Posterior vena cava (tissue), 2 donors: ENCODE measurements around the gene MYH14. TPM values are rescaled to one million over a fixed set of nuclear protein-coding genes. Genes with fewer than 3 reads are reported as not detected.

ENCODE experiments used
- DNase-seq: peaks from one replicate; pipeline ENCODE4 v3.0.0-alpha.2; 2020; ENCODE audit warnings: low spot score
- intact Hi-C, 2 donors: fragments of 100-400 bp; cut with DNase I; formaldehyde crosslinking; loops; one replicate each; pipeline versions ENCODE4 v1.14.1 to v1.14.2; 2022 to 2023
- total RNA-seq, 2 donors: library from RNA; stranded (reverse); fragmentation: NEBNext Ultra II Directional; extraction: Animal tissue kit (Norgen Biotek cat#: 25700); gene quantifications; one replicate each; pipeline ENCODE4 v1.2.1, GENCODE V29; 2021
- donor health status: DM: yes; HTN: yes; CAD: no.
- donor health status: DM: yes; HTN: yes; CAD: no.

The MYH14 gene
- total RNA-seq, 2 donors from 2014 or later, result 0.60 to 0.62 TPM

DNA sequence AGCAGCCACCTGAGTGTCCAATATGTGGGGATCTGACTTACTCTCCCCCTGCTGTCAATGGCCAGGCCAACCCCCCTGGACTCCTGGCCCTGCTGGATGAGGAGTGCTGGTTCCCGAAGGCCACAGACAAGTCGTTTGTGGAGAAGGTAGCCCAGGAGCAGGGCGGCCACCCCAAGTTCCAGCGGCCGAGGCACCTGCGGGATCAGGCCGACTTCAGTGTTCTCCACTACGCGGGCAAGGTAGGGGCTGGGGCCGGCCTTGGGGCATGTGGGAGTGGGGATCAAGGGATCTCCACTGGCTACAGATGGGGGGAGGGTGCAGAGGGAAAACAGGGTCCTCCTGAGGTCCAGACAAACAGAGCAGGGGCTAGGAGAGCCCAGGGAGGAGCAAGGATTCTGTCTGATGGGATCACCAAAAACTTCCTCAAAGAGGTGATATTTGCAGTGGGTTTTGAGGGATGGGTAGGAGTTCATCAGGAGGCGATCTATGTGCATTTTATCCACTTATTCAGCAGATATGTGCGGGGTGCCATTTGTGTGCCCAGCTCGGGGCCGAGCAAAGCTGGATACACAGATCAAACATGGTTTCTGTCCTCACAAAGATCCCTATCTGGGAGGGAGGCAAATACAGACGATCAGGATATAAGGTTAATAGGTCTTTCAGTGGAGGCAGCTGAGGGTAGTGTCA, 47.2 kb downstream of the MYH14 start:
- intact Hi-C loops, result no loop called here
- no peak for DNase-seq

DNA sequence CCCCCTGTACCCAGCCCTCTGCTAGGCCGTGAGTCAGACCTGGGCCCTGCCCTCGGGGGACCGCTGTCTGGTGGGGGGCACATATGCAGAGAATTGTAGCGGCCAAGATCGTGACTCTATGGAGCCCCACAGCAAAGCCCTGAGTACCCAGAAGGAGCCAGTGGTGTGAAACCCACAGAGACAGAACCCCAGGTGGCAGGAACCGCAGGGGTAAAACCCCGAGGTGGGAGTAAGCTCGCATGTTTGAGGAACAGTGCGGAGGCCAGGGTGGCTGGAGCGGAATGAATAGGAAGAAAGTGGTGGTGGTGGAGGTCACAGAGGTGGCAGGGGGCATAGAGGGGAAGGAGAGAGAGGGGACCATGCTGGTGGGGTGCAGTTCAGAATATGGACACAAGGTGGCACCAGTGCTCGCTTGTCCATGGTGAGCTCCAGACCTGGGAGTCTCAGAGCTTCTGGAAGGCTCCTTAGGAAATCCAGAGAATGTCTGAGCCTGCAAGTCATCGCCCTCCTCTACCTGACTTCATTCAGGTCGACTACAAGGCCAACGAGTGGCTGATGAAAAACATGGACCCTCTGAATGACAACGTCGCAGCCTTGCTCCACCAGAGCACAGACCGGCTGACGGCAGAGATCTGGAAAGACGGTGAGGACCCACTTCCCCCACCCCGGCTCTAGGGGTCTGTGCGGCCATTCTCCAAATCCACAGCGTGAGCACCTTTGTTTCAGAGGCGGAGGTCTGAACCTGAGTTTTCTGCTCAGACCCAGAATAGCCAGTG, 48.9 kb downstream of the MYH14 start:
- intact Hi-C loops, result no loop called here
- DNase-seq, result no peak

GRCh38 chr19:50252887-50253268, 49.5 kb downstream of the MYH14 start:
- DNase-seq, result no peak
- intact Hi-C loops, result no loop called here

GRCh38 chr19:50255115-50255514, 51.7 kb downstream of the MYH14 start:
- no peak for DNase-seq

DNA sequence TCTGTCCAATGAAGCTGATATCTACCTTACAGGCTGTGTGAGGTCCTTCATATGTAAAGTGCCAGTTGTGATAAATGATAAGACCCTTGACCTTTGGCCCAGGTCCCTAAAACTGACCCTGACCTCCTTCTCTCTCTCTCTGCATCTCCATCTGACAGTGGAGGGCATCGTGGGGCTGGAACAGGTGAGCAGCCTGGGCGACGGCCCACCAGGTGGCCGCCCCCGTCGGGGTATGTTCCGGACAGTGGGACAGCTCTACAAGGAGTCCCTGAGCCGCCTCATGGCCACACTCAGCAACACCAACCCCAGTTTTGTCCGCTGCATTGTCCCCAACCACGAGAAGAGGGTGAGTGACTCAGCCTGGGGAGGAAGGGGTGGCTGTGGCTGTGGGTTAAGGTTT, 53.7 kb downstream of the MYH14 start:
- intact Hi-C loops, result loop anchor here in 1 of 2 donors (5.0 kb wide), 1 partner anchor 400 kb away; no protein-coding TSS in a partner anchor
- DNase-seq, result no peak

More at GRCh38 chr19:50255115-50255514, 51.7 kb downstream of the MYH14 start:
- intact Hi-C loops, result loop anchor here in 1 of 2 donors (5.0 kb wide), 1 partner anchor 402 kb away; no protein-coding TSS in a partner anchor

GRCh38 chr19:50258918-50259372, 55.5 kb downstream of the MYH14 start:
- intact Hi-C loops, result loop anchor here in 1 of 2 donors (5.0 kb wide), 1 partner anchor 398 kb away; no protein-coding TSS in a partner anchor

DNA sequence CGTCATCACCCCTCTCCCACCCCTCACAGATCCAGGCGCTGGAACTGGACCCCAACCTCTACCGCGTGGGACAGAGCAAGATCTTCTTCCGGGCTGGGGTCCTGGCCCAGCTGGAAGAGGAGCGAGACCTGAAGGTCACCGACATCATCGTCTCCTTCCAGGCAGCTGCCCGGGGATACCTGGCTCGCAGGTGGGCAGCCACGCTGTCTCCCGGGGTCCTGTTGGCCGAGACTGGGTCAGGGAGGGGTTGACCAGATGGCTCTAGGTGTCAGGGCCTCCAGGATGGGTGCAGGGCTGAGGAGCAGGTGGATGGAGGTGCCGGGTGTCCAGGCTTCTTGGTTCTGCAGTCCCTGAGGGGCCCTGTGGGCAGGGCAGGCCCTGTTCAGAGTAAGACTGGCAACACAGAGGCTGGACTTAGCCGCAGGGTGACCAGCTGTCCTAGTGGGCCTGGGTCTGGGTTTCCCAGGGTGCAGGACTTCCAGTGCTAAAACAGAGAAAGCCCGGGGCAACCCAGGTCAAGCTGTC, 58.1 kb downstream of the MYH14 start:
- intact Hi-C loops, result loop anchor here in 1 of 2 donors (5.0 kb wide), 1 partner anchor 1166 kb away; no protein-coding TSS in a partner anchor
- no peak for DNase-seq

More at GRCh38 chr19:50258918-50259372, 55.5 kb downstream of the MYH14 start:
- DNase-seq, result no peak

DNA sequence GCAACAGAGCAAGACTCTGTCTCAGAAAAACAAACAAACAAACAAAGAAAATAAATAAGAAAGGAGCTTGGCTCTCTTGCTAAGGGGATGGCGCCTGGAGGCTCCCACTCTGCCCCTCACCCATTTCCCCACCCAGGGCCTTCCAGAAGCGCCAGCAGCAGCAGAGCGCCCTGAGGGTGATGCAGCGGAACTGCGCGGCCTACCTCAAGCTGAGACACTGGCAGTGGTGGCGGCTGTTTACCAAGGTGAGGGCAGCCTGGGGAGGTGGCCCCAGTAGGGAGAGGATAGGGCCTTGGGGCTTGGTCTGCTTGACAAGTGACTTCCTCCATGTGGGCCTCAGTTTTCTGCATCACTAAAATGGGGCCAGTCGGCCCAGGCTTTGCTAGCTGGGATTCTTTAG, 59.8 kb downstream of the MYH14 start:
- DNase-seq, result no peak
- intact Hi-C loops, result loop anchor here in 1 of 2 donors (5.0 kb wide), 1 partner anchor 1164 kb away; no protein-coding TSS in a partner anchor

DNA sequence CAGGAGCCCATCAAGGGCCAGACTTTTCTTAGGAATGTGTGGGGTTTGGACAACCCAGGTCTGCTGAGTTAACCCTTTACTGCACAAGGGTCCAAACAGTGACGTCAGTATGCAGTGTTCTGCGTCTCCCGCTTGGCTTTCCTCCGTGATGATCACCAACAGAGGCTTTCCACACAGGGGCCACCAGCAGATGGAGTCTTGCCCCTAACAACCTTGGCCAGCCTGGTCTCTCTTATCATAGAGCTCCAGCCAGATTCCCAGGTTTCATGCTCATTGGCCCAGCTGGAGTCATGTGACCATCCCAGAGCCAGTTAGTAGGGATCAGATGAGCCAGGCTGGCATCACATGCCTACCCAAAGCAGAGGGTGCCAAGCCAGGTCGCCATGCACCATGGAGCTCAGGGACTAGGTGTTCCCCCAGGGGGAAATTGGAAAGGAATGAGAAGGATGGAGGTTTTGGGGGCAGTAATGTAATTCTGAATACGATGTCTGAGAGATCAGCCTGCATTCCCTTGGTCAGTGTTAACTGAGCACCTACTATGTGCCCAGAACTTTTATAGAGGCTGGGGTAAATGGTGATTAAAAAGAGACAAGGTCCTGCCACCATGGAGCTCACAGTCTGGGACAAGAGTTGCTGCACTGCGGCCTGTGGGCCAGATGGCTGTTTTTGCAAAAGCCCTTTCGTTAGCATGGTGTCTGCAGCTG, 61.2 kb downstream of the MYH14 start:
- DNase-seq, result no peak
- intact Hi-C loops, result loop anchor here in 1 of 2 donors (5.0 kb wide), 1 partner anchor 1163 kb away; no protein-coding TSS in a partner anchor

DNA sequence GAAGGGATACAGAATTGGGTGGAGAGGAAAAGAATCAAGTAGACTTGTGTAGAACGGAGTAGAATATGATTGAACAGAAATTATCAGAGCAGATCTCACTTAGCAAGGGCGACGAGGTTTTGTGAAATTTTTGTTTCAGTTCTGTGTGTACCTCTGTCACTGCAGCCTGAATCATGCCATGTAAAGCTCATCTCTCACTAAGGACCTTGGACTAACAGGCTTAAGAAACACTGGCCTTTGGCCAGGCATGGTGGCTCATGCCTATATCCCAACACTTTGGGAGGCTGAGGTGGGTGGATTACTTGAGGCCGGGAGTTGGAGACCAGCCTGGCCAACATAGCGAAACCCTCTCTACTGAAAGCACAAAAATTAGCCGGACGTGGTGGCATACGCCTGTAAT, 62.6 kb downstream of the MYH14 start:
- no peak for DNase-seq
- intact Hi-C loops, result no loop called here

DNA sequence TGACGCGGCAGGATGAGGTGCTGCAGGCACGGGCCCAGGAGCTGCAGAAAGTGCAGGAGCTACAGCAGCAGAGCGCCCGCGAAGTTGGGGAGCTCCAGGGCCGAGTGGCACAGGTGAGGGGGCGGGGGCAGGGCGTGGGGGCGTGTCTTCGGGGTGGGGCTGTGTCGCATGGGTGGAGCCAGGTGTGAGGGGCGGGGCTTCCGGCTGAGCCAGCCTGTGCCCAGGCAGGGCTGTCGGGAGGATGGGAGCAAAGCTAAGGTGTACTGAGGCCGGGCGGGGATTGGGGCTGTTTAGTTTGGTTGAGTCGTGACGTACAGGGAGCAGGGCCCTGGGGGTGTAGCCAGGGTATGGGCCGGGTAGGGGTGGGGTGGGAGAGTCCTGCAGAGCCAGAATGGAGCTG, 63.5 kb downstream of the MYH14 start:
- no peak for DNase-seq
- intact Hi-C loops, result no loop called here

- no peak for DNase-seq
- intact Hi-C loops, result no loop called here
These were observed 64.6 kb downstream of the MYH14 start for GRCh38 chr19:50268041-50268440.

DNA sequence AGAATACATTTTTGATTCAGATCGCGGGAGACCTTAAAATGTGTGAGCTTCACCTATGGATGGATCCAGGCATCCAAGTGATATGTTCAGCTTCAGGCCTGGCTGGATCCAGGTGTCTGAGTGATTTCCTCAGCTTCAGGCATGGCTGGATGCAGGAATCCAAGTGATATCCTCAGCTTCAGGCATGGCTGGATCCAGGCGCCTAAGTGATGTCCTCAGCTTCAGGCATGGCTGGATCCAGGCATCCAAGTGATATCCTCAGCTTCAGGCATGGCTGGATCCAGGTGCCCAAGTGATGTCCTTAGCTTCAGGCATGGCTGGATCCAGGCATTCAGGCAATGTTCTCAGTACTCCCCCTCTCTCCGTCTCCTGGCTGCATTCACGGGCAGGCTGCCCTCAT, 65.1 kb downstream of the MYH14 start:
- intact Hi-C loops, result no loop called here
- DNase-seq, result no peak

DNA sequence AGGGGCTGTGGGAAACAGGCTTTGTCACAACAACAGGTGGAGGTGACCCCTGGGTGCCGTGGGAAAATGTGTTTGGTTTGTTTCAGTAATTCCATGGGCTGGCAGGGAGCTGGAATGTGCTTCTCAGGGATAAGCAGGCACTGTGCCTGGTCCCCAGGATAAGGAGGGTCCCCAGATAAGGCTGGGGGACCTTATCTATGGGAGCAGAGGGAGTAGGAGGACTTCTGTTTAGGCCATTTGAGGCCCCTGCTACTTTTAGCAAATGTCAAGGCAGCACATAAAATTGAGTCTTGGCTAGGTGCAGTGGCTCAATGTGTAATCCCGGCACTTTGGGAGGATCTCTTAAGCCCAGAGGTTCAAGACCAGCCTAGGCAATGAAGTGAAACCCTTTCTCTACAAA, 66.2 kb downstream of the MYH14 start:
- DNase-seq, result no peak
- intact Hi-C loops, result no loop called here

DNA sequence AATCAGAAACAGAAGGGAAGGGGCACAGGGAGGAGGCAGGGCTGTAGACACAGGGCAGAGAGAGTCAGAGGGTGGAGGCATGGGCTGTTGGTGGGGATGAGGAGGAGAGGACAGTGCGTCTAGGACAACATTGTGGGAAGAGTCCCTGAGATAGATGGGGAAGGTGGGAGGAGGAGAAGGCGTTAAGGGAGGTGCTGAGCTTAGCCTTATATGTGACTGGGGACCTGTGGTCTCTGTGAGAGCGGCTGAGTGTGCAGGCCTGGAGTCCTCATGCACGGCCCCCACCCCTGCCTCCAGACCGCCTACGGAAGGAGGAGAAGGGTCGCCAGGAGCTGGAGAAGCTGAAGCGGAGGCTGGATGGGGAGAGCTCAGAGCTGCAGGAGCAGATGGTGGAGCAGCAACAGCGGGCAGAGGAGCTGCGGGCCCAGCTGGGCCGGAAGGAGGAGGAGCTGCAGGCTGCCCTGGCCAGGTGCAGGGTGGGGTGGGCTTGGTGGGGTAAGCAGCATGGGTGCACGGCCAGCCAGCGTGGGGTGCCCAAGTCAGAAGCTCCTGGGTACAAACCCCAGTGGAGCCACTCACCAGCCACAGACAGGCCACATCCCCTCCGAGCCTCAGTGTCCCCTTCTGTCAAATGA, 69.0 kb downstream of the MYH14 start:
- no peak for DNase-seq
- intact Hi-C loops, result no loop called here

GRCh38 chr19:50273821-50274220, 70.4 kb downstream of the MYH14 start:
- intact Hi-C loops, result no loop called here
- DNase-seq, result no peak

GRCh38 chr19:50275577-50276368, 72.4 kb downstream of the MYH14 start:
- peak; percentile 45 for DNase-seq
- intact Hi-C loops, result no loop called here

GRCh38 chr19:50276370-50277063, 73.1 kb downstream of the MYH14 start:
- intact Hi-C loops, result no loop called here
- DNase-seq, result no peak
